Mucosa of descending colon (tissue), 3 donors: ENCODE measurements around the gene INSR. TPM values are rescaled to one million over a fixed set of nuclear protein-coding genes. Genes with fewer than 3 reads are reported as not detected.

Source experiments
- ATAC-seq: fragments of 200-7000 bp; cut with Tn5 transposase; one replicate; pipeline ENCODE4 v1.9.1; 2020; ENCODE audit warnings: mild to moderate bottlenecking, moderate library complexity
- DNase-seq, 3 donors: peaks; one replicate each; pipeline ENCODE4 v3.0.0-alpha.2; 2020
- H3K36me3 ChIP-seq: fragments of 200-600 bp; one replicate; pipeline ENCODE4 v1.8.0; 2021; ENCODE audit warnings: low read depth, mild to moderate bottlenecking
- H3K4me1 ChIP-seq: fragments of 200-600 bp; one replicate; pipeline ENCODE4 v1.8.0; 2021; ENCODE audit warnings: low read depth, mild to moderate bottlenecking
- H3K4me3 ChIP-seq: fragments of 200-600 bp; one replicate; pipeline ENCODE4 v1.8.0; 2021; ENCODE audit warnings: mild to moderate bottlenecking
- H3K9me3 ChIP-seq: fragments of 200-600 bp; one replicate; pipeline ENCODE4 v1.8.0; 2021; ENCODE audit warnings: mild to moderate bottlenecking
- intact Hi-C, 2 donors: fragments of 100-400 bp; cut with DNase I in 1 of 2; cut with micrococcal nuclease in 1 of 2; formaldehyde crosslinking; loops; one replicate each; pipeline versions ENCODE4 v1.11.0 to v1.11.1; 2022; cut with DNase I, micrococcal nuclease
- total RNA-seq, 3 donors: library from RNA; stranded (reverse); fragmentation: NEBNext Ultra II Directional in 2 of 3; extraction: Animal tissue kit (Norgen Biotek cat#: 25700) in 2 of 3; gene quantifications; one replicate each; pipeline versions ENCODE4 v1.2.1 to v1.2.4, GENCODE V29; 2021 to 2023
- TF ChIP-seq, protein P1 (sequence below): fragments of 200-600 bp; IDR thresholded peaks from one replicate; pipeline ENCODE4 v1.8.0; 2022; ENCODE audit warnings: antibody characterized with exemption, mild to moderate bottlenecking
- donor health status: DM: no; HTN: no; CAD: no; lungs with moderate emphysema.
- donor health status: DM: no; HTN: no; CAD: no.
- donor health status: DM: no; HTN: yes; CAD: no.

INSR gene
- total RNA-seq, 3 donors from 2014 or later, result 74.9 to 109 (median 91.2) TPM

GRCh38 chr19:7336321-7336973 is 42.2 kb upstream of the INSR start:
- DNase-seq (no peak), ATAC-seq (no peak)
- H3K9me3 ChIP-seq, result no peaks in the 10 kb centered on the region
- intact Hi-C loops, result loop anchor here in 1 of 2 donors (5.0 kb wide), 1 partner anchor 184 kb away; no protein-coding TSS in a partner anchor
- no peaks in the 10 kb centered on the region for H3K4me1 ChIP-seq
- no peak overlapping the region for H3K4me3 ChIP-seq
- TF ChIP-seq, protein P1, sequence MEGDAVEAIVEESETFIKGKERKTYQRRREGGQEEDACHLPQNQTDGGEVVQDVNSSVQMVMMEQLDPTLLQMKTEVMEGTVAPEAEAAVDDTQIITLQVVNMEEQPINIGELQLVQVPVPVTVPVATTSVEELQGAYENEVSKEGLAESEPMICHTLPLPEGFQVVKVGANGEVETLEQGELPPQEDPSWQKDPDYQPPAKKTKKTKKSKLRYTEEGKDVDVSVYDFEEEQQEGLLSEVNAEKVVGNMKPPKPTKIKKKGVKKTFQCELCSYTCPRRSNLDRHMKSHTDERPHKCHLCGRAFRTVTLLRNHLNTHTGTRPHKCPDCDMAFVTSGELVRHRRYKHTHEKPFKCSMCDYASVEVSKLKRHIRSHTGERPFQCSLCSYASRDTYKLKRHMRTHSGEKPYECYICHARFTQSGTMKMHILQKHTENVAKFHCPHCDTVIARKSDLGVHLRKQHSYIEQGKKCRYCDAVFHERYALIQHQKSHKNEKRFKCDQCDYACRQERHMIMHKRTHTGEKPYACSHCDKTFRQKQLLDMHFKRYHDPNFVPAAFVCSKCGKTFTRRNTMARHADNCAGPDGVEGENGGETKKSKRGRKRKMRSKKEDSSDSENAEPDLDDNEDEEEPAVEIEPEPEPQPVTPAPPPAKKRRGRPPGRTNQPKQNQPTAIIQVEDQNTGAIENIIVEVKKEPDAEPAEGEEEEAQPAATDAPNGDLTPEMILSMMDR, result no peak
- no peaks in the 10 kb centered on the region for H3K36me3 ChIP-seq

DNA sequence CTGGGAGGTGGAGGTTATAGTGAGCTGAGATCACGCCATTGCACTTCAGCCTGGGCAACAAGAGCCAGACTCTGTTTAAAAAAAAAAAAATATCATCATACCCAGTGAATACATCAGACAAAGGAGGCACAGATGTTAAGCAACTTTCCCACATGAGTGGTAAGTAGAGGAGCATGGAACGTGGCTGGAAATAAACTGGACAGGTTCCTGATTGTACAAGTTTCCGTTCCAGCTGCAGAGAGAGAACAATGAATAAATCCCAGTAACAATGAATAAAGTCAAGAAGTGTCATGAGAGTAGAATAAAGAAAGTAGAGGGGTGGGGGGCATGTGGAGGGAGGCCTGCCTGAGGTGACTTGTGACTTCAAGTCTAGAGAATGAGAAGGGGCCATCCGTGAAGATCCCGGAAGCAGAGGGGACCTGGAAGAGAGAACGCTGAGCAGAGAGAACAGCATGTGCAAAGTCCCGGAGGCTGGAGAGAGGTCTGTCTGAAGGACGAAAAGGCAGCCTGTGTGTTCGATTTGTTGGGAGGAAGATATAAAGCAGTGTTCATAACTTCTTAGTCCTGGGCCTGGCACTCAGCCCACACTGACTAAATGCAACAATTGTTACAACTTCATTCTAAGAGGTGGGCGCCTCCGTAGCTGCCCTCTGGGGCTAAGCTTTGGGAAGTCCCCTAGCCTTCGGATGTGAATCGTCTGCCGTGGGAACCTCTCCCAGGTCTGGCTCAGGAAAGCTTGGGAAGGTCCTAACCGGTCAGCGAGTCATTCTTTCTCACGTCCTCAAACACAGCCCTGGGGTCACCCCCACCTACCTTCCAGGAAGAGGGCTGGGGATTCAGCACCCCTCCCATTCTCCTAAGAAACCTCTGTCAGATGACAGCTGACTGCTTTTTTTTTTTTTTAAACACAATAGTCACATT is 39.2 kb upstream of the INSR start:
- Histone ChIP-seq H3K36me3 (no peaks in the 10 kb centered on the region), H3K4me3 (no peak overlapping the region), H3K4me1 (no peaks in the 10 kb centered on the region), H3K9me3 (no peaks in the 10 kb centered on the region)
- no peak for ATAC-seq
- DNase-seq, result no peak
- intact Hi-C loops, result loop anchor here in 1 of 2 donors (5.0 kb wide), 1 partner anchor 226 kb away; no protein-coding TSS in a partner anchor
- TF ChIP-seq, protein P1, result no peak

DNA sequence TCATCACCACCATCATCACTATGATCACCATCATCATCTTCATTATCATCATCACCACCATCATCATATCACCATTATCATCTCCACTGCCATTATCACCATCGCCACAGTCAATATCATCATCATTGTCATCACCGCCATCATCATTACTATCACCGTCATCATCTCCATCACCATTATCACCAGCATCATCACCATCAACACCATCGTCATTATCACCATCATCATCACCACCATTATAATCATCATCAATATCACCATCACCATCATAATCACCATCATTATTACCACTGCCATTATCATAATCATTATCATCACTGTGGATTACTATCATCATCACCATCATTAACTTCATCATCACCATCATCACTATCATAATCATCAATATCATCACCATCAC is 37.2 kb upstream of the INSR start:
- DNase-seq (no peak), ATAC-seq (no peak)
- intact Hi-C loops, result loop anchor here in 1 of 2 donors (5.0 kb wide), 1 partner anchor 224 kb away; no protein-coding TSS in a partner anchor
- no peaks in the 10 kb centered on the region for H3K9me3 ChIP-seq
- no peaks in the 10 kb centered on the region for H3K4me1 ChIP-seq
- TF ChIP-seq, protein P1, result no peak
- H3K36me3 ChIP-seq, result no peaks in the 10 kb centered on the region
- no peak overlapping the region for H3K4me3 ChIP-seq

GRCh38 chr19:7328647-7329046 is 34.4 kb upstream of the INSR start:
- intact Hi-C loops, result no loop called here
- ATAC-seq (no peak), DNase-seq (no peak)
- Histone ChIP-seq H3K4me3 (no peak overlapping the region), H3K36me3 (no peaks in the 10 kb centered on the region), H3K9me3 (peaks cover 8% of the 10 kb centered on the region), H3K4me1 (no peaks in the 10 kb centered on the region)
- TF ChIP-seq, protein P1, result no peak

GRCh38 chr19:7327802-7328201 is 33.6 kb upstream of the INSR start:
- Histone ChIP-seq H3K9me3 (peaks cover 8% of the 10 kb centered on the region), H3K4me1 (no peaks in the 10 kb centered on the region), H3K36me3 (no peaks in the 10 kb centered on the region), H3K4me3 (no peak overlapping the region)
- TF ChIP-seq, protein P1, result no peak
- DNase-seq (no peak), ATAC-seq (no peak)
- intact Hi-C loops, result no loop called here
